PC-3 (cell line): ENCODE measurements around the gene IL36B. TPM values are rescaled to one million over a fixed set of nuclear protein-coding genes. Genes with fewer than 3 reads are reported as not detected.

Source experiments
- ATAC-seq: fragments of 200-7000 bp; cut with Tn5 transposase; 2 replicates; pipeline ENCODE4 v1.9.1; 2020; ENCODE audit warnings: mild to moderate bottlenecking, moderate library complexity
- BruUV-seq: library from RNA; stranded (reverse); fragments of 400-500 nt; replicated peaks from 2 replicates; lab custom pipeline; 2021; lab: Mats Ljungman, UMichigan
- CTCF ChIA-PET: fragments of 300-600 bp; sonication (Branson Sonifier 250); formaldehyde crosslinking; loops from one replicate; lab custom pipeline; 2022; ENCODE audit warnings: antibody characterized with exemption; lab: Charles Lee
- POLR2A ChIA-PET: fragments of 300-600 bp; sonication (Branson Sonifier 250); formaldehyde crosslinking; loops from one replicate; lab custom pipeline; 2022; ENCODE audit warnings: antibody characterized with exemption; ENCODE audit not compliant: unreplicated experiment; lab: Charles Lee
- DNase-seq: peaks from one replicate; pipeline ENCODE4 v3.0.0-alpha.2; 2015
- H2AFZ ChIP-seq: fragments of 300-600 bp; sonication (generic); 2 replicates; pipeline ENCODE4 v1.6.0; 2016; ENCODE audit warnings: antibody characterized with exemption, low read length
- H3F3A ChIP-seq: fragments of 300-600 bp; sonication (generic); one replicate; pipeline ENCODE4 v1.6.0; 2017; ENCODE audit warnings: antibody characterized with exemption, low read length, control low read depth, mild to moderate bottlenecking; ENCODE audit not compliant: unreplicated experiment
- H3K27ac ChIP-seq: fragments of 300-600 bp; sonication (generic); 2 replicates; pipeline ENCODE4 v1.5.1; 2016; ENCODE audit warnings: mild to moderate bottlenecking, low read length
- H3K27me3 ChIP-seq: fragments of 300-600 bp; sonication (generic); 2 replicates; pipeline ENCODE4 v1.6.1; 2016; ENCODE audit warnings: low read length, mixed read lengths
- H3K36me3 ChIP-seq: fragments of 300-600 bp; sonication (generic); 2 replicates; pipeline ENCODE4 v1.6.1; 2016; ENCODE audit warnings: low read depth, mixed run types, low read length, mixed read lengths
- H3K4me1 ChIP-seq: fragments of 300-600 bp; sonication (generic); 2 replicates; pipeline ENCODE4 v1.5.1; 2016; ENCODE audit warnings: low read length; ENCODE audit not compliant: insufficient read depth
- H3K4me2 ChIP-seq: fragments of 300-600 bp; sonication (generic); 2 replicates; pipeline ENCODE4 v1.6.0; 2016; ENCODE audit warnings: low read length
- H3K4me3 ChIP-seq: fragments of 300-600 bp; sonication (generic); 2 replicates; pipeline ENCODE4 v1.5.1; 2016; ENCODE audit warnings: mild to moderate bottlenecking, low read length, mixed read lengths
- H3K79me2 ChIP-seq: fragments of 300-600 bp; sonication (generic); 2 replicates; pipeline ENCODE4 v1.6.1; 2017; ENCODE audit warnings: low read length, mixed read lengths
- H3K9ac ChIP-seq: fragments of 300-600 bp; sonication (generic); 2 replicates; pipeline ENCODE4 v1.6.0; 2016; ENCODE audit warnings: mild to moderate bottlenecking, low read length
- H3K9me2 ChIP-seq: fragments of 300-600 bp; sonication (generic); replicated peaks from 2 replicates; pipeline ENCODE4 v1.6.1; 2016; ENCODE audit warnings: mixed run types, low read length, mixed read lengths
- H3K9me3 ChIP-seq: fragments of 300-600 bp; sonication (generic); 2 replicates; pipeline ENCODE4 v1.6.1; 2016; ENCODE audit warnings: low read length, mixed read lengths
- H4K20me1 ChIP-seq: fragments of 300-600 bp; sonication (generic); 2 replicates; pipeline ENCODE4 v1.6.1; 2016; ENCODE audit warnings: low read length, mixed read lengths
- EZH2 ChIP-seq: fragments of 300-600 bp; sonication (generic); IDR thresholded peaks from one replicate; pipeline ENCODE4 v1.6.1; 2017; ENCODE audit warnings: antibody characterized with exemption, mild to moderate bottlenecking, low read length; ENCODE audit not compliant: unreplicated experiment
- EZH2phosphoT487 ChIP-seq: fragments of 300-600 bp; sonication (generic); IDR thresholded peaks from 2 replicates; pipeline ENCODE4 v1.6.1; 2018; ENCODE audit warnings: mild to moderate bottlenecking, antibody characterized with exemption, low read length, borderline replicate concordance
- intact Hi-C: fragments of 100-400 bp; cut with micrococcal nuclease; formaldehyde crosslinking; loops from 2 replicates; pipeline ENCODE4 v1.9.0; 2023
- total RNA-seq: library from RNA; depleted of rRNA; stranded (reverse); fragments of >200 nt; gene quantifications from 2 replicates; pipeline ENCODE4 v1.2.3, GENCODE V29; 2014; rRNA removed
- TF ChIP-seq, protein P1 (sequence below): fragments of 300-600 bp; sonication (generic); conservative IDR thresholded peaks from 2 replicates; pipeline ENCODE4 v1.5.1; 2017; ENCODE audit warnings: antibody characterized with exemption, low read depth, mild to moderate bottlenecking, low read length

Gene IL36B
- total RNA-seq, 1 experiment from 2014 or later: not detected

DNA sequence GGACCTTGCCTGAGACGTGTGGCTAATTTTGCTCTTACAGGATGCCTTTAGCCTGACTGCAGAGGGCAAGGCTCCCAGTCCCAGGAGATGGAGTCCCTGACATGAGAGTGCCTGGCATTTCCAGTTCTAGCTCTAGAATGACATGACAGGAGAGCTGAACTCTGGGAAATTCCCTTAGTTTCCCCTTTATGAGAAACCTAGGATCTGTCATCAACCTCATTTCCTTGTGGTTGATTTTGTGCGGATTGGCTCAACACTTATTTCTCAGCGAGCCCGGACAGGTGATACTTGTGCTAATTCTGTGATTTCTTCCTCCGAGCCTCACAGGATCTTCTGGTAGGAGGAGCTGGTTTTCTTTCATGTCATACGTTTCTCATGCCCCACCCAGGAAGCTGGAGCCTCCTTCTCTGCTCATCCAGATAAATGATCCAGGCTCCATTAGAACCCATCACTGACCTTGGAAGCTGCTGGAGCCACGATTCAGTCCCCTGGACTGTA is 75.1 kb downstream of the IL36B start, which contains the start of gene IL36G:
TSS of gene IL36G (plus strand) at position 448 of the 498 bp plus-strand sequence. CDS start 633 bp downstream, outside the sequence.
- no peak within 1 kb of the TSS for H3K9ac ChIP-seq
- H2AFZ ChIP-seq: no peak within 1 kb of the TSS
- H3K9me3 ChIP-seq: no peaks in the 10 kb centered on the region
- H3K36me3 ChIP-seq: no peaks in the 10 kb centered on the region
- no peaks in the 10 kb centered on the region for H4K20me1 ChIP-seq
- peaks cover 10% of the 10 kb centered on the region; the same call in 1 of the 2 replicates for H3K4me1 ChIP-seq
- no peaks in the 10 kb centered on the region for H3K9me2 ChIP-seq
- H3K4me2 ChIP-seq: no peak within 1 kb of the TSS
- no peak for DNase-seq
- no peaks in the 10 kb centered on the region for H3K79me2 ChIP-seq
- POLR2A ChIA-PET: no interaction called here
- CTCF ChIA-PET: no interaction called here
- H3K27me3 ChIP-seq: peaks cover 13% of the 10 kb centered on the region; the same call in 1 of the 2 replicates
- intact Hi-C loops: no loop called here
- H3F3A ChIP-seq: no peaks in the 10 kb centered on the region
- no peak within 1 kb of the TSS for H3K4me3 ChIP-seq
- no peak within 1 kb of the TSS for H3K27ac ChIP-seq
- TF ChIP-seq EZH2 (no peak), EZH2phosphoT487 (no peak)
- TF ChIP-seq, protein P1, sequence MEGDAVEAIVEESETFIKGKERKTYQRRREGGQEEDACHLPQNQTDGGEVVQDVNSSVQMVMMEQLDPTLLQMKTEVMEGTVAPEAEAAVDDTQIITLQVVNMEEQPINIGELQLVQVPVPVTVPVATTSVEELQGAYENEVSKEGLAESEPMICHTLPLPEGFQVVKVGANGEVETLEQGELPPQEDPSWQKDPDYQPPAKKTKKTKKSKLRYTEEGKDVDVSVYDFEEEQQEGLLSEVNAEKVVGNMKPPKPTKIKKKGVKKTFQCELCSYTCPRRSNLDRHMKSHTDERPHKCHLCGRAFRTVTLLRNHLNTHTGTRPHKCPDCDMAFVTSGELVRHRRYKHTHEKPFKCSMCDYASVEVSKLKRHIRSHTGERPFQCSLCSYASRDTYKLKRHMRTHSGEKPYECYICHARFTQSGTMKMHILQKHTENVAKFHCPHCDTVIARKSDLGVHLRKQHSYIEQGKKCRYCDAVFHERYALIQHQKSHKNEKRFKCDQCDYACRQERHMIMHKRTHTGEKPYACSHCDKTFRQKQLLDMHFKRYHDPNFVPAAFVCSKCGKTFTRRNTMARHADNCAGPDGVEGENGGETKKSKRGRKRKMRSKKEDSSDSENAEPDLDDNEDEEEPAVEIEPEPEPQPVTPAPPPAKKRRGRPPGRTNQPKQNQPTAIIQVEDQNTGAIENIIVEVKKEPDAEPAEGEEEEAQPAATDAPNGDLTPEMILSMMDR: no peak
- BruUV-seq: no TSS peak
- no peak for ATAC-seq

Other genes starting within 250 kb of the IL36B start
- gene IL1B, start 216.1 kb downstream of the IL36B start, total RNA-seq: 48.4 and 67.5 TPM in 2 replicates
- gene IL37, start 141.7 kb downstream of the IL36B start, total RNA-seq: 1.6 and 2.6 TPM in 2 replicates
- 0.62 TPM in 1 of 2 replicates, not detected in the other for gene IL36G, start 74.9 kb downstream of the IL36B start, total RNA-seq
- gene IL36A, start 47.4 kb downstream of the IL36B start, total RNA-seq: not detected in 2 replicates
- 0.36 TPM in 1 of 2 replicates, not detected in the other for gene IL36RN, start 6.3 kb upstream of the IL36B start, total RNA-seq
- gene IL1F10, start 15.1 kb upstream of the IL36B start, total RNA-seq: not detected in 2 replicates
- gene IL1RN, start 74.7 kb upstream of the IL36B start, total RNA-seq: 1.3 and 8.2 TPM in 2 replicates
- gene PSD4, start 121.1 kb upstream of the IL36B start, total RNA-seq: 46.6 and 60.3 TPM in 2 replicates
- 2.6 and 3.4 TPM in 2 replicates for gene PAX8, start 226.1 kb upstream of the IL36B start, total RNA-seq